Measurements from ENCODE around the gene PREP. TPM values are rescaled to one million over a fixed set of nuclear protein-coding genes. Genes with fewer than 3 reads are reported as not detected.

PREP gene
- total RNA-seq, 5 donors from 2014 or later (not counting 1 experiment from before 2014, with no cell fraction given), result 27.4 to 34.0 (median 30.7) TPM

DNA sequence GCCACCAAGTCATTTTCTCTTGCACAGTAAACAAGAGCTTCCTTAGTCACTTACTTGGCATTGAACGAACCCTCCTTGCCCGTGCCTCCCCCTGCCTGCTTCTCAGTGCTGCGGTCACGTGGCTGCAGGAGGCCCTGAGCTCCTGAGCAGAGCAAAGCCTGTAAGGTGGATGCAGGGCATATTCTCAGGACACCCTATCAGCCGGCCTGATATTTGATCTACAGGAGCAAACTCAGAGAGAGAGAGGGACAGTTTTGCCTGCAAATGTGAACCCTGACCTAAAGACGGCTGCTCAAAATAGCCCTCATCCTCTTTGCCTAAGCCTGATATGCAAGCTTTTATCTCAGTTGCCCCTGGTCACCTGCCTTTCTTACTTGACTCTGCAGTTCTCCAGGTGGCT, 130.1 kb downstream of the PREP start:
- POLR2A ChIA-PET, result no interaction called here
- H3K27me3 Mint-ChIP-seq, result no peaks in the 10 kb centered on the region
- no peak overlapping the region for H3K4me3 Mint-ChIP-seq
- no peaks in the 10 kb centered on the region for H3K4me1 ChIP-seq (ENCODE audit: control insufficient read depth in 1 of 2, extremely low read depth in 1 of 2, insufficient read depth in 2 of 2, low read length in 2 of 2)
- no peak overlapping the region for H3K27ac Mint-ChIP-seq
- CTCF ChIA-PET, result no interaction called here
- peaks cover 5 to 19% of the 10 kb centered on the region in 2 donors for H3K36me3 ChIP-seq (ENCODE audit: control insufficient read depth in 2 of 2, extremely low read depth in 1 of 2, insufficient read depth in 1 of 2, low read length in 1 of 2)
- no peak overlapping the region for H3K4me3 ChIP-seq (ENCODE audit: control insufficient read depth in 1 of 2, extremely low read depth in 1 of 2, low read length in 1 of 2)
- H3K27ac ChIP-seq (ENCODE audit: low read length), result no peak overlapping the region
- ATAC-seq (replicated peaks in 1 of 4) (no peak), DNase-seq (no peak)
- peaks cover 0 to 6% (median 2%) of the 10 kb centered on the region in 3 donors for H3K4me1 Mint-ChIP-seq
- no peaks in the 10 kb centered on the region for H3K9me3 ChIP-seq
- H3K36me3 Mint-ChIP-seq, result peaks cover 25% of the 10 kb centered on the region
- H3K9me3 Mint-ChIP-seq, result no peaks in the 10 kb centered on the region
- WGBS (ENCODE audit: insufficient coverage), result 54% methylated on average over 6 of the region's 6 CpGs
- H3K27me3 ChIP-seq (replicated peaks in 1 of 2; ENCODE audit: control insufficient read depth in 2 of 2, extremely low read depth in 1 of 2, insufficient read depth in 2 of 2, low read length in 1 of 2), result no peaks in the 10 kb centered on the region

DNA sequence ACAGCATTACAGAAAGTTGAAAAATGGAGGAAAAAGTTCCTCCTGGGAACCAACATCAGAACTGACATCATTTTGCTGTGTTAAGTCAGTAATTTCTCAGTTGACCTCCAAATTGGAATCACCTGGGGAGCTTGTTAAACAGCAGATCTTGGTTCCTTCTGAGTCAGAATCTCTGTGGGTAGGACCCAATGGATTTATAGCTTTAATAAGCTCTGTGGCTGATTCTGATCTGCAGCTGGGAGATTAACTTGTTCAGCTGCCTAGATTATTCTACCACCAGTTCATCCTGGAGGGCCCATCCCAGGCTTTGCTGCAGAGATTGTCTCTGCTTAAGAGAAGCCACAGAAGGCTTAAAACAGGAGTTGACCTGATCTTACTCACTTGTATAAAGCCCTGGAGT, 132.4 kb downstream of the PREP start:
- POLR2A ChIA-PET, result no interaction called here
- no peak overlapping the region for H3K27ac ChIP-seq (ENCODE audit: low read length)
- no peaks in the 10 kb centered on the region for H3K27me3 ChIP-seq (replicated peaks in 1 of 2; ENCODE audit: control insufficient read depth in 2 of 2, extremely low read depth in 1 of 2, insufficient read depth in 2 of 2, low read length in 1 of 2)
- CTCF ChIA-PET, result no interaction called here
- Mint-ChIP-seq H3K4me3 (no peak overlapping the region), H3K9me3 (peaks cover 0 to 6% (median 5%) of the 10 kb centered on the region in 3 donors), H3K27ac (no peak overlapping the region), H3K27me3 (no peaks in the 10 kb centered on the region), H3K4me1 (peaks cover 0 to 6% (median 2%) of the 10 kb centered on the region in 3 donors), H3K36me3 (peaks cover 5% of the 10 kb centered on the region)
- H3K36me3 ChIP-seq (ENCODE audit: control insufficient read depth in 2 of 2, extremely low read depth in 1 of 2, insufficient read depth in 1 of 2, low read length in 1 of 2), result peaks cover 1 to 3% of the 10 kb centered on the region in 2 donors
- no peaks in the 10 kb centered on the region for H3K9me3 ChIP-seq
- no peaks in the 10 kb centered on the region for H3K4me1 ChIP-seq (ENCODE audit: control insufficient read depth in 1 of 2, extremely low read depth in 1 of 2, insufficient read depth in 2 of 2, low read length in 2 of 2)
- DNase-seq (no peak), ATAC-seq (replicated peaks in 1 of 4) (no peak)
- no peak overlapping the region for H3K4me3 ChIP-seq (ENCODE audit: control insufficient read depth in 1 of 2, extremely low read depth in 1 of 2, low read length in 1 of 2)

DNA sequence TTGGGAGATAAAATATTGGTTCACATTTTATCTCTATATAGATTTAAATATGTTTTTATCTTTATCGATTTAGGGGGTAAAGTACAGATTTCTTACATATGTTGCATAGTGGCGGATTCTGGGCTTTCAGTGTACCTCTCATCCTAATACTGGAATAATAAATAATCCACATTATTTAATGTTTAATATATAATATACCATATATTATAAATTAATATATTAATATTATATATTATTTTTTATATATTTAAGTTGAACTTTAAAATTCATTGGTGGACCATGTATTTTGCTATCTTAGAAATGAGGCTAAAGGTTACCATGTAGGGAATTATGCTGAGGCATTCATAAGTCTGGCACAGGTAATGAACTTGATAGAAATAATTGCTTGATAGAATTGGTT, 133.5 kb downstream of the PREP start:
- ChIA-PET POLR2A (no interaction called here), CTCF (no interaction called here)
- H3K36me3 ChIP-seq (ENCODE audit: control insufficient read depth in 2 of 2, extremely low read depth in 1 of 2, insufficient read depth in 1 of 2, low read length in 1 of 2), result no peaks in the 10 kb centered on the region
- H3K4me1 Mint-ChIP-seq, result peaks cover 0 to 6% (median 2%) of the 10 kb centered on the region in 3 donors
- H3K4me3 ChIP-seq (ENCODE audit: control insufficient read depth in 1 of 2, extremely low read depth in 1 of 2, low read length in 1 of 2), result no peak overlapping the region
- no peak overlapping the region for H3K27ac Mint-ChIP-seq
- peaks cover 3% of the 10 kb centered on the region for H3K36me3 Mint-ChIP-seq
- no peaks in the 10 kb centered on the region for H3K9me3 ChIP-seq
- H3K27me3 ChIP-seq (replicated peaks in 1 of 2; ENCODE audit: control insufficient read depth in 2 of 2, extremely low read depth in 1 of 2, insufficient read depth in 2 of 2, low read length in 1 of 2), result no peaks in the 10 kb centered on the region
- H3K27ac ChIP-seq (ENCODE audit: low read length), result no peak overlapping the region
- no peak overlapping the region for H3K4me3 Mint-ChIP-seq
- no CpG with 5 or more reads among the region's 2 CpGs for WGBS (ENCODE audit: insufficient coverage)
- H3K4me1 ChIP-seq (ENCODE audit: control insufficient read depth in 1 of 2, extremely low read depth in 1 of 2, insufficient read depth in 2 of 2, low read length in 2 of 2), result no peaks in the 10 kb centered on the region
- H3K9me3 Mint-ChIP-seq, result peaks cover 0 to 6% (median 5%) of the 10 kb centered on the region in 3 donors
- ATAC-seq (replicated peaks in 1 of 4), result no peak
- no peak for DNase-seq
- no peaks in the 10 kb centered on the region for H3K27me3 Mint-ChIP-seq

DNA sequence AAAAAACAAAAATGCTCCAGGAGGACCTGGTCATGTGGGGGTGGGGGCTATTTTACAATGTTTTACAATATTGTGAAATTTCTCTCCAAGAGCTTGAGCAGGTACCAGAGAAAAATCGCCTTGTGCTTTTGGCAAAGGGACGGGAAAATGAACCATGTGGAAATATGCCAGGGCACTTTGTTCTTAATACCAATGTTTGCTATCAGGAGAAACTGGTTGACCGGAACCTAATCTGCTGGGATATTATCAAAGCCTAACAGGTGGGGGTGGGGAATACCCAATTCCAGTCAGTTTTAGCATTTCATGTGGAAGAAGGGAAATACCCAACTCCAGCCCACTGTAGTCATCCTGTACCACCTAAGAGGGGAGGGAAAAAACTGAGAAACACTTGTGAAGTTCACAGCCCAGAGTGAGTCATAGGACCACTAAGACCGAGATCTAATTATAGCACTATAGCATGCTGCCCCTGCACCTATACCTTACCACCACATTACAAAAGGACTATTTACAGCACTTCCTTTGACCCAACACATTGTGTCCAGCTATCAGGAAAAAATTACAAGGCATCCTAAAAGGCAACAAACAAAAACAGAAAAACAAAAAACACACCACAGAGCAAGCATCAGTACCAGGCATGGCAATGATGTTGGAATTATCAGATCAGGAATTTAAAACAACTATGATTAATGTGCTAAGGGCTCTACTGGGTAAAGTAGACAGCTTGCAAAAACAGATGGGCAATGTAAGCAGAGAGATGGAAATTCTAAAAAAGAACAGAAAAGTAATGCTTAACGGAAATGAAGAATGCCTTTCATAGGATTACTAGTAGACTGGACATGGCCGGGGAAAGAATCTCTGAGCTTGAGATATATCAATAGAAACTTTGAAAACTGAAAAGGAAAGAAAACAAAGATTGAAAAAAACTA, 138.9 kb downstream of the PREP start:
- H3K4me1 ChIP-seq (ENCODE audit: control insufficient read depth in 1 of 2, extremely low read depth in 1 of 2, insufficient read depth in 2 of 2, low read length in 2 of 2), result no peaks in the 10 kb centered on the region
- H3K27me3 ChIP-seq (replicated peaks in 1 of 2; ENCODE audit: control insufficient read depth in 2 of 2, extremely low read depth in 1 of 2, insufficient read depth in 2 of 2, low read length in 1 of 2), result peaks cover 0 to 8% of the 10 kb centered on the region in 2 experiments
- peaks cover 0 to 6% (median 5%) of the 10 kb centered on the region in 3 donors for H3K9me3 Mint-ChIP-seq
- H3K36me3 Mint-ChIP-seq, result peaks cover 3% of the 10 kb centered on the region
- ChIA-PET POLR2A (no interaction called here), CTCF (no interaction called here)
- no peaks in the 10 kb centered on the region for H3K4me1 Mint-ChIP-seq
- peaks cover 3 to 10% of the 10 kb centered on the region in 2 donors for H3K27me3 Mint-ChIP-seq
- DNase-seq (no peak), ATAC-seq (replicated peaks in 1 of 4) (no peak)
- WGBS (ENCODE audit: insufficient coverage), result 100% methylated on average over 3 of the region's 6 CpGs
- H3K9me3 ChIP-seq, result no peaks in the 10 kb centered on the region
- no peak overlapping the region for H3K27ac Mint-ChIP-seq
- H3K36me3 ChIP-seq (ENCODE audit: control insufficient read depth in 2 of 2, extremely low read depth in 1 of 2, insufficient read depth in 1 of 2, low read length in 1 of 2), result no peaks in the 10 kb centered on the region
- no peak overlapping the region for H3K4me3 ChIP-seq (ENCODE audit: control insufficient read depth in 1 of 2, extremely low read depth in 1 of 2, low read length in 1 of 2)
- no peak overlapping the region for H3K4me3 Mint-ChIP-seq
- no peak overlapping the region for H3K27ac ChIP-seq (ENCODE audit: low read length)

DNA sequence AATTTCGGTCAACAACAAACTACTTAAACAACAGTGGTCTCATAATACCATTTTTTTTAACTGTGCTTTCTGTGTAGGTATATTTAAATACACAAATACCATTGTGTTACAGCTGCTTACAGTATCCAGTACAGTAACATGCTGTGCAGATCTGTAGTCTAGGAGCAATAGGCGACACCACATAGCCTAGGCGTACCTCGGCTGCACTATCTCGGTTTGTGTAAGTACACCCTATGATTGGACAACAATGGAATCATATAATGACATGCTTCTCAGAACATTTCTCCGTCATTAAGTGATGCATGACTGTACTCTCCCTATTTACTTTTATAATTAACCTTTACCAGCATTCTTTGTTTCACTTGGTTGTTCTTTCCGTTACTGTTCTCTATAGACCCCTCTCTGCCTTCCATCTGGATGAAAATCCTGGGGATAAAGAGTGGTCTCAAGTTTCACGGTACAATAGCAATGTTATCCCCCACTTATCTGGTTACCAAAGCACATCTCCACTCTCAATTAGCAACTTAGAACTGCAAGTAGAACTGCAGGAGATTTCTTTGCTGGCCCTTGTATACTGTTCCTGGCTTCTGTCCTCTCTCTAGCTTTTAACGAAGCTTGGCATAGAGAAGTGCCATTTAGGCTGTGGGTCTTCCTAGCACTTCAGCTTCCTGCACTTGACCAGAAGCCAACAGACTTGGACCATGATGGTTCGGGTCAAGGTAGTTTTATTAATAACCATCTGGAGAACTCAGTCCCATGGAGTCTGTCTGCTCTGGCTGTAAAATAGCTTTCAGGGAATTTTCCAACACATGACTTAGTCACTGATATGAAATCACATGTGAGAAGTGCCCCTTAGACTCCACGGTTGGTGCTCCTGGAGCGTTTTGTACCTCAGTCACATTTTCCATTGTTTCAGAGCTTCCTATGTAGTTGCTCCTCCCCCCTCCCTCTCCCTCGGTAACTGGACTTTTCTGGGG, 142.7 kb downstream of the PREP start:
- no peaks in the 10 kb centered on the region for H3K36me3 ChIP-seq (ENCODE audit: control insufficient read depth in 2 of 2, extremely low read depth in 1 of 2, insufficient read depth in 1 of 2, low read length in 1 of 2)
- 67% methylated on average over 7 of the region's 13 CpGs for WGBS (ENCODE audit: insufficient coverage)
- Mint-ChIP-seq H3K4me1 (no peaks in the 10 kb centered on the region), H3K27ac (no peak overlapping the region), H3K27me3 (peaks cover 7 to 12% of the 10 kb centered on the region in 2 donors), H3K9me3 (no peaks in the 10 kb centered on the region), H3K4me3 (no peak overlapping the region), H3K36me3 (no peaks in the 10 kb centered on the region)
- POLR2A ChIA-PET, result no interaction called here
- no peak overlapping the region for H3K27ac ChIP-seq (ENCODE audit: low read length)
- no peaks in the 10 kb centered on the region for H3K9me3 ChIP-seq
- ATAC-seq (replicated peaks in 1 of 4), result no peak
- no peak for DNase-seq
- H3K4me1 ChIP-seq (ENCODE audit: control insufficient read depth in 1 of 2, extremely low read depth in 1 of 2, insufficient read depth in 2 of 2, low read length in 2 of 2), result no peaks in the 10 kb centered on the region
- CTCF ChIA-PET, result no interaction called here
- H3K27me3 ChIP-seq (replicated peaks in 1 of 2; ENCODE audit: control insufficient read depth in 2 of 2, extremely low read depth in 1 of 2, insufficient read depth in 2 of 2, low read length in 1 of 2), result peaks cover 0 to 8% of the 10 kb centered on the region in 2 experiments
- H3K4me3 ChIP-seq (ENCODE audit: control insufficient read depth in 1 of 2, extremely low read depth in 1 of 2, low read length in 1 of 2), result no peak overlapping the region

DNA sequence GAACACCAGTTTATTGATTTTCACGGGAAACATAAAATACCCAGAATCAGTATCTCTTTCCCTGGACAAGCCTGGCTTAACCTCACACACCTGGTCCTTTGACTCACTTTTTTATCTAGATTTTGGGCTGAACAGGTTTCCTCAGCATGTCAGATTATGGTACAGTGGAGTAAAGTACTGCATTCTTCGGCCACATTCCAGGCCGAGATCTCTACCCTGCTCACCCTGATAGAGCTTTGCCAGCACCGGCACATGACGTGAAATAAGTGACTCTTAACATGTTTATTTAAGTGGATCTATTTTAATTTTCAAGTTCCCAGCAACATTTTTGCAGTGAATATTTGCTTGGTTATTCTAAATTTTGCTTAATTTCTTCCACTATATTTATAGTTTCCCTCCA, 144.1 kb downstream of the PREP start:
- H3K27me3 Mint-ChIP-seq, result peaks cover 7 to 12% of the 10 kb centered on the region in 2 donors
- no peaks in the 10 kb centered on the region for H3K36me3 Mint-ChIP-seq
- no peak overlapping the region for H3K27ac Mint-ChIP-seq
- ChIA-PET CTCF (no interaction called here), POLR2A (no interaction called here)
- DNase-seq (no peak), ATAC-seq (replicated peaks in 1 of 4) (no peak)
- peaks cover 0 to 8% of the 10 kb centered on the region in 2 experiments for H3K27me3 ChIP-seq (replicated peaks in 1 of 2; ENCODE audit: control insufficient read depth in 2 of 2, extremely low read depth in 1 of 2, insufficient read depth in 2 of 2, low read length in 1 of 2)
- H3K4me3 ChIP-seq (ENCODE audit: control insufficient read depth in 1 of 2, extremely low read depth in 1 of 2, low read length in 1 of 2), result no peak overlapping the region
- H3K4me1 Mint-ChIP-seq, result no peaks in the 10 kb centered on the region
- no peak overlapping the region for H3K27ac ChIP-seq (ENCODE audit: low read length)
- no peaks in the 10 kb centered on the region for H3K36me3 ChIP-seq (ENCODE audit: control insufficient read depth in 2 of 2, extremely low read depth in 1 of 2, insufficient read depth in 1 of 2, low read length in 1 of 2)
- H3K4me3 Mint-ChIP-seq, result no peak overlapping the region
- H3K4me1 ChIP-seq (ENCODE audit: control insufficient read depth in 1 of 2, extremely low read depth in 1 of 2, insufficient read depth in 2 of 2, low read length in 2 of 2), result no peaks in the 10 kb centered on the region
- no peaks in the 10 kb centered on the region for H3K9me3 ChIP-seq
- whole genome bisulfite sequencing (ENCODE audit: insufficient coverage), result 90% methylated on average over 2 of the region's 5 CpGs
- H3K9me3 Mint-ChIP-seq, result no peaks in the 10 kb centered on the region
